Neural progenitor cell (in vitro differentiated cells): ENCODE results near the gene GRIK2. TPM values are rescaled to one million over a fixed set of nuclear protein-coding genes. Genes with fewer than 3 reads are reported as not detected.

Experiments
- DNase-seq: peaks from one replicate; pipeline ENCODE4 v3.0.0-alpha.2; 2016; ENCODE audit warnings: low spot score
- H2AFZ ChIP-seq: fragments of 200-600 bp; sonication (generic); replicated peaks from 2 replicates; pipeline ENCODE4 v1.6.1; 2016; ENCODE audit warnings: antibody characterized with exemption
- H3F3A ChIP-seq: fragments of 200-600 bp; sonication (generic); 2 replicates; pipeline ENCODE4 v1.6.1; 2016; ENCODE audit warnings: antibody characterized with exemption, low read depth
- H3K27ac ChIP-seq: fragments of 200-600 bp; sonication (generic); 2 replicates; pipeline ENCODE4 v1.5.1; 2016; ENCODE audit warnings: mild to moderate bottlenecking
- H3K27me3 ChIP-seq: fragments of 200-600 bp; sonication (generic); 2 replicates; pipeline ENCODE4 v1.6.1; 2016; ENCODE audit warnings: mild to moderate bottlenecking, moderate library complexity
- H3K36me3 ChIP-seq: fragments of 200-600 bp; sonication (generic); 2 replicates; pipeline ENCODE4 v1.5.1; 2016
- H3K4me1 ChIP-seq: fragments of 200-600 bp; sonication (generic); 2 replicates; pipeline ENCODE4 v1.6.1; 2016; ENCODE audit warnings: mixed run types
- H3K4me2 ChIP-seq: fragments of 200-600 bp; sonication (generic); 2 replicates; pipeline ENCODE4 v1.6.1; 2016
- H3K4me3 ChIP-seq: fragments of 200-600 bp; sonication (generic); 2 replicates; pipeline ENCODE4 v1.5.1; 2016
- H3K79me2 ChIP-seq: fragments of 200-600 bp; sonication (generic); 2 replicates; pipeline ENCODE4 v1.6.1; 2016; ENCODE audit warnings: low read depth
- H3K9ac ChIP-seq: fragments of 200-600 bp; sonication (generic); 2 replicates; pipeline ENCODE4 v1.6.1; 2016
- H3K9me3 ChIP-seq: fragments of 200-600 bp; sonication (generic); 2 replicates; pipeline ENCODE4 v1.5.1; 2016; ENCODE audit warnings: low read depth
- H4K20me1 ChIP-seq: fragments of 200-600 bp; sonication (generic); 2 replicates; pipeline ENCODE4 v1.6.1; 2016; ENCODE audit warnings: low read depth
- H3K27ac Mint-ChIP-seq: 3 replicates; pipeline ENCODE4 v1.8.0; 2021; ENCODE audit warnings: mixed read lengths
- H3K27me3 Mint-ChIP-seq: 2 replicates; pipeline ENCODE4 v1.8.0; 2022; ENCODE audit warnings: low read depth, mild to moderate bottlenecking, inconsistent platforms, moderate library complexity, mixed read lengths; ENCODE audit not compliant: insufficient read depth
- H3K36me3 Mint-ChIP-seq: 3 replicates; pipeline ENCODE4 v1.8.0; 2021; ENCODE audit warnings: mixed read lengths
- H3K4me1 Mint-ChIP-seq: 3 replicates; pipeline ENCODE4 v1.8.0; 2021; ENCODE audit warnings: mixed read lengths
- H3K4me3 Mint-ChIP-seq: 3 replicates; pipeline ENCODE4 v1.8.0; 2021; ENCODE audit warnings: mild to moderate bottlenecking, moderate library complexity, mixed read lengths
- H3K9me3 Mint-ChIP-seq: 3 replicates; pipeline ENCODE4 v1.8.0; 2020; ENCODE audit warnings: mixed read lengths
- EZH2 ChIP-seq: fragments of 200-600 bp; sonication (generic); IDR thresholded peaks from 2 replicates; pipeline ENCODE4 v1.6.1; 2017; ENCODE audit warnings: antibody characterized with exemption, mild to moderate bottlenecking, moderate library complexity
- EZH2phosphoT487 ChIP-seq: fragments of 200-600 bp; sonication (generic); IDR thresholded peaks from 2 replicates; pipeline ENCODE4 v1.6.1; 2017; ENCODE audit warnings: antibody characterized with exemption
- total RNA-seq: library from RNA; depleted of rRNA; stranded (reverse); fragments of >200 nt; gene quantifications from 2 replicates; pipeline ENCODE4 v1.2.3, GENCODE V29; 2015; ENCODE audit warnings: low replicate concordance
- TF ChIP-seq, protein P1 (sequence below): fragments of 200-600 bp; sonication (generic); IDR thresholded peaks from 2 replicates; pipeline ENCODE4 v1.5.1; 2017; ENCODE audit warnings: antibody characterized with exemption, mild to moderate bottlenecking

GRIK2 gene
- total RNA-seq, 1 donor from 2014 or later: 0.88 TPM

- H2AFZ ChIP-seq: peak overlapping the region; percentile 17
- no peak overlapping the region for H3K4me3 Mint-ChIP-seq
- H3F3A ChIP-seq: no peaks in the 10 kb centered on the region
- H4K20me1 ChIP-seq: no peaks in the 10 kb centered on the region
- no peak overlapping the region for H3K9ac ChIP-seq
- TF ChIP-seq EZH2 (no peak), EZH2phosphoT487 (no peak)
- no peaks in the 10 kb centered on the region for H3K27me3 Mint-ChIP-seq
- no peak overlapping the region for H3K27ac ChIP-seq
- H3K36me3 ChIP-seq: no peaks in the 10 kb centered on the region
- no peaks in the 10 kb centered on the region for H3K36me3 Mint-ChIP-seq
- H3K27me3 ChIP-seq: no peaks in the 10 kb centered on the region
- no peaks in the 10 kb centered on the region for H3K9me3 ChIP-seq
- no peak overlapping the region for H3K4me3 ChIP-seq
- no peak for DNase-seq
- H3K4me2 ChIP-seq: no peak overlapping the region
- peaks cover 6% of the 10 kb centered on the region for H3K4me1 ChIP-seq
- no peaks in the 10 kb centered on the region for H3K9me3 Mint-ChIP-seq
- no peaks in the 10 kb centered on the region for H3K79me2 ChIP-seq
- peaks cover 10% of the 10 kb centered on the region for H3K4me1 Mint-ChIP-seq
- no peak overlapping the region for H3K27ac Mint-ChIP-seq
Measured at GRCh38 chr6:101883505-101883904, 490.0 kb downstream of the GRIK2 start.

GRCh38 chr6:101887532-101887931 is 494.0 kb downstream of the GRIK2 start:
- H2AFZ ChIP-seq: peak overlapping the region; percentile 11

GRCh38 chr6:101907356-101908217 is 514.1 kb downstream of the GRIK2 start:
- no peaks in the 10 kb centered on the region for H3F3A ChIP-seq
- Mint-ChIP-seq H3K4me3 (no peak overlapping the region), H3K27me3 (no peaks in the 10 kb centered on the region), H3K4me1 (peaks cover 16% of the 10 kb centered on the region), H3K27ac (no peak overlapping the region), H3K9me3 (no peaks in the 10 kb centered on the region), H3K36me3 (no peaks in the 10 kb centered on the region)
- no peak overlapping the region for H3K9ac ChIP-seq
- no peaks in the 10 kb centered on the region for H3K9me3 ChIP-seq
- no peaks in the 10 kb centered on the region for H4K20me1 ChIP-seq
- no peaks in the 10 kb centered on the region for H3K79me2 ChIP-seq
- H2AFZ ChIP-seq: no peak overlapping the region
- no peak overlapping the region for H3K4me3 ChIP-seq
- H3K36me3 ChIP-seq: no peaks in the 10 kb centered on the region
- DNase-seq: no peak
- H3K27me3 ChIP-seq: no peaks in the 10 kb centered on the region
- no peak for TF ChIP-seq EZH2phosphoT487
- TF ChIP-seq, protein P1, sequence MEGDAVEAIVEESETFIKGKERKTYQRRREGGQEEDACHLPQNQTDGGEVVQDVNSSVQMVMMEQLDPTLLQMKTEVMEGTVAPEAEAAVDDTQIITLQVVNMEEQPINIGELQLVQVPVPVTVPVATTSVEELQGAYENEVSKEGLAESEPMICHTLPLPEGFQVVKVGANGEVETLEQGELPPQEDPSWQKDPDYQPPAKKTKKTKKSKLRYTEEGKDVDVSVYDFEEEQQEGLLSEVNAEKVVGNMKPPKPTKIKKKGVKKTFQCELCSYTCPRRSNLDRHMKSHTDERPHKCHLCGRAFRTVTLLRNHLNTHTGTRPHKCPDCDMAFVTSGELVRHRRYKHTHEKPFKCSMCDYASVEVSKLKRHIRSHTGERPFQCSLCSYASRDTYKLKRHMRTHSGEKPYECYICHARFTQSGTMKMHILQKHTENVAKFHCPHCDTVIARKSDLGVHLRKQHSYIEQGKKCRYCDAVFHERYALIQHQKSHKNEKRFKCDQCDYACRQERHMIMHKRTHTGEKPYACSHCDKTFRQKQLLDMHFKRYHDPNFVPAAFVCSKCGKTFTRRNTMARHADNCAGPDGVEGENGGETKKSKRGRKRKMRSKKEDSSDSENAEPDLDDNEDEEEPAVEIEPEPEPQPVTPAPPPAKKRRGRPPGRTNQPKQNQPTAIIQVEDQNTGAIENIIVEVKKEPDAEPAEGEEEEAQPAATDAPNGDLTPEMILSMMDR: no peak
- TF ChIP-seq EZH2: no peak
- H3K4me1 ChIP-seq: peaks cover 10% of the 10 kb centered on the region
- no peak overlapping the region for H3K4me2 ChIP-seq
- H3K27ac ChIP-seq: no peak overlapping the region

More at GRCh38 chr6:101887532-101887931, 494.0 kb downstream of the GRIK2 start:
- Mint-ChIP-seq H3K9me3 (no peaks in the 10 kb centered on the region), H3K36me3 (no peaks in the 10 kb centered on the region), H3K4me1 (peaks cover 8% of the 10 kb centered on the region), H3K4me3 (no peak overlapping the region), H3K27me3 (no peaks in the 10 kb centered on the region), H3K27ac (no peak overlapping the region)
- peaks cover 6% of the 10 kb centered on the region for H3K4me1 ChIP-seq
- no peaks in the 10 kb centered on the region for H3K27me3 ChIP-seq
- H4K20me1 ChIP-seq: no peaks in the 10 kb centered on the region
- TF ChIP-seq EZH2phosphoT487 (no peak), EZH2 (no peak)
- TF ChIP-seq, protein P1: no peak
- no peak overlapping the region for H3K4me2 ChIP-seq
- no peak overlapping the region for H3K9ac ChIP-seq
- no peaks in the 10 kb centered on the region for H3K79me2 ChIP-seq
- no peak overlapping the region for H3K27ac ChIP-seq
- no peak for DNase-seq
- H3F3A ChIP-seq: no peaks in the 10 kb centered on the region
- no peaks in the 10 kb centered on the region for H3K9me3 ChIP-seq
- no peak overlapping the region for H3K4me3 ChIP-seq
- H3K36me3 ChIP-seq: no peaks in the 10 kb centered on the region

DNA sequence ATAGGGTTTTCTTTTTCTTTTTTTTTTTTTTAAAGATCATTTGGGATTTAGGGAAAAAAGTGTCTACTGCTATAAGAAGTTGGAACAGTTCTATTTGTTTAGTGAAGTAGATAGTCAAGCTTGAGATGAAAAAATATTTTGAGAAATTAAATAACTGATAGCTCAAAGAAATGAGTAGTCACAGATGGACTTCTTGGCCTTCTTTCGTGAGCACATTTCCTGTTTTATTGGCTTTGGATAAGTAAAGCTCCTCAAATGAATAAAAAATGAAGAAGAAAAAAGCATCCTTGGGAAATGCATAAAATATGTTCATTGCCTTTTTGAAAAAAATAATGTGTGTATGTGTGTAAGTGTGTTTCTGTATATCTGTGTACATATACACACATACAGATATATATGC is 515.9 kb downstream of the GRIK2 start:
- Histone ChIP-seq H3K27ac (no peak overlapping the region), H3K36me3 (no peaks in the 10 kb centered on the region), H3K4me1 (peaks cover 12% of the 10 kb centered on the region), H2AFZ (no peak overlapping the region), H4K20me1 (no peaks in the 10 kb centered on the region), H3K9ac (no peak overlapping the region), H3K4me2 (no peak overlapping the region), H3K79me2 (no peaks in the 10 kb centered on the region), H3K27me3 (no peaks in the 10 kb centered on the region), H3K9me3 (no peaks in the 10 kb centered on the region), H3K4me3 (no peak overlapping the region), H3F3A (no peaks in the 10 kb centered on the region)
- no peaks in the 10 kb centered on the region for H3K9me3 Mint-ChIP-seq
- no peak for TF ChIP-seq EZH2
- TF ChIP-seq, protein P1: no peak
- no peak for TF ChIP-seq EZH2phosphoT487
- peaks cover 22% of the 10 kb centered on the region for H3K4me1 Mint-ChIP-seq
- no peaks in the 10 kb centered on the region for H3K36me3 Mint-ChIP-seq
- H3K27ac Mint-ChIP-seq: no peak overlapping the region
- H3K4me3 Mint-ChIP-seq: no peak overlapping the region
- DNase-seq: no peak
- no peaks in the 10 kb centered on the region for H3K27me3 Mint-ChIP-seq
